ENCODE data around the gene SUPT20H.

SUPT20H gene

GRCh38 chr13:37107456-37107855 lies 48.0 kb upstream of the SUPT20H start:
- no peak overlapping the region for H2AFZ ChIP-seq (ENCODE audit: low read length)
- no peak for TF ChIP-seq EZH2phosphoT487 (IDR thresholded peaks at IDR 0.05; ENCODE audit: low read length)
- TF ChIP-seq CTCF (IDR thresholded peaks at IDR 0.05; ENCODE audit: low read length): no peak
- no peak for TF ChIP-seq EZH2 (optimal IDR thresholded peaks at IDR 0.05; ENCODE audit: low read depth, low read length)
- H3K36me3 ChIP-seq (replicated peaks; ENCODE audit: insufficient read depth, low read length): no peaks in the 10 kb centered on the region
- no peak for DNase-seq
- no peak overlapping the region for H3K27ac ChIP-seq (ENCODE audit: low read length)
- no peaks in the 10 kb centered on the region for H3K9me2 ChIP-seq (replicated peaks; ENCODE audit: insufficient read depth, low read length)
- no peaks in the 10 kb centered on the region for H3K79me2 ChIP-seq (ENCODE audit: low read length)
- H3K9ac ChIP-seq (ENCODE audit: low read length): no peak overlapping the region
- no peaks in the 10 kb centered on the region for H3K27me3 ChIP-seq (replicated peaks; ENCODE audit: insufficient read depth, low read length)
- no peaks in the 10 kb centered on the region for H3K4me1 ChIP-seq (ENCODE audit: low read length)
- no peaks in the 10 kb centered on the region for H4K20me1 ChIP-seq (ENCODE audit: insufficient read depth, low read length)
- no peak overlapping the region for H3K4me2 ChIP-seq (ENCODE audit: low read depth, low read length)
- no peaks in the 10 kb centered on the region for H3K9me3 ChIP-seq (replicated peaks; ENCODE audit: insufficient read depth, low read length)
- H3K4me3 ChIP-seq (ENCODE audit: low read length): no peak overlapping the region
- H3F3A ChIP-seq (ENCODE audit: insufficient read depth, low read length): no peaks in the 10 kb centered on the region

GRCh38 chr13:37106642-37107041 lies 47.2 kb upstream of the SUPT20H start:
- Histone ChIP-seq H2AFZ (ENCODE audit: low read length) (no peak overlapping the region), H3K9me3 (replicated peaks; ENCODE audit: insufficient read depth, low read length) (no peaks in the 10 kb centered on the region), H3K36me3 (replicated peaks; ENCODE audit: insufficient read depth, low read length) (no peaks in the 10 kb centered on the region), H3K27ac (ENCODE audit: low read length) (no peak overlapping the region), H3K9me2 (replicated peaks; ENCODE audit: insufficient read depth, low read length) (no peaks in the 10 kb centered on the region), H3K27me3 (replicated peaks; ENCODE audit: insufficient read depth, low read length) (no peaks in the 10 kb centered on the region), H3K79me2 (ENCODE audit: low read length) (no peaks in the 10 kb centered on the region), H3K4me1 (ENCODE audit: low read length) (no peaks in the 10 kb centered on the region), H3K4me2 (ENCODE audit: low read depth, low read length) (no peak overlapping the region), H3K9ac (ENCODE audit: low read length) (no peak overlapping the region), H3K4me3 (ENCODE audit: low read length) (no peak overlapping the region), H4K20me1 (ENCODE audit: insufficient read depth, low read length) (no peaks in the 10 kb centered on the region), H3F3A (ENCODE audit: insufficient read depth, low read length) (no peaks in the 10 kb centered on the region)
- TF ChIP-seq CTCF (IDR thresholded peaks at IDR 0.05; ENCODE audit: low read length) (no peak), EZH2 (optimal IDR thresholded peaks at IDR 0.05; ENCODE audit: low read depth, low read length) (no peak), EZH2phosphoT487 (IDR thresholded peaks at IDR 0.05; ENCODE audit: low read length) (no peak)
- no peak for DNase-seq

GRCh38 chr13:37105251-37105714 lies 45.8 kb upstream of the SUPT20H start, which contains the start of gene CSNK1A1L:
CSNK1A1L (minus strand) TSS chr13:37105664; CDS start chr13:37105256, 408 bp downstream.
- Histone ChIP-seq H2AFZ (ENCODE audit: low read length) (no peak within 1 kb of the TSS), H3K27ac (ENCODE audit: low read length) (no peak within 1 kb of the TSS), H3K4me2 (ENCODE audit: low read depth, low read length) (no peak within 1 kb of the TSS), H4K20me1 (ENCODE audit: insufficient read depth, low read length) (no peaks in the 10 kb centered on the region), H3K9me3 (replicated peaks; ENCODE audit: insufficient read depth, low read length) (no peaks in the 10 kb centered on the region), H3K4me1 (ENCODE audit: low read length) (no peaks in the 10 kb centered on the region), H3F3A (ENCODE audit: insufficient read depth, low read length) (no peaks in the 10 kb centered on the region), H3K79me2 (ENCODE audit: low read length) (no peaks in the 10 kb centered on the region), H3K4me3 (ENCODE audit: low read length) (no peak within 1 kb of the TSS), H3K27me3 (replicated peaks; ENCODE audit: insufficient read depth, low read length) (no peaks in the 10 kb centered on the region), H3K9ac (ENCODE audit: low read length) (no peak within 1 kb of the TSS), H3K9me2 (replicated peaks; ENCODE audit: insufficient read depth, low read length) (no peaks in the 10 kb centered on the region), H3K36me3 (replicated peaks; ENCODE audit: insufficient read depth, low read length) (no peaks in the 10 kb centered on the region)
- DNase-seq: no peak
- TF ChIP-seq EZH2 (optimal IDR thresholded peaks at IDR 0.05; ENCODE audit: low read depth, low read length) (no peak), CTCF (IDR thresholded peaks at IDR 0.05; ENCODE audit: low read length) (no peak), EZH2phosphoT487 (IDR thresholded peaks at IDR 0.05; ENCODE audit: low read length) (no peak)

Measured in MM.1S (cell line).